HG02610 (cell line): Measurements from ENCODE around the gene RBL2.

ENCODE experiments used
- ATAC-seq: cut with Tn5 transposase; IDR thresholded peaks from one replicate; pipeline ENCODE4 v1.9.1; 2021; ENCODE audit warnings: mild to moderate bottlenecking, moderate library complexity; ENCODE audit not compliant: unreplicated experiment

The RBL2 gene

DNA sequence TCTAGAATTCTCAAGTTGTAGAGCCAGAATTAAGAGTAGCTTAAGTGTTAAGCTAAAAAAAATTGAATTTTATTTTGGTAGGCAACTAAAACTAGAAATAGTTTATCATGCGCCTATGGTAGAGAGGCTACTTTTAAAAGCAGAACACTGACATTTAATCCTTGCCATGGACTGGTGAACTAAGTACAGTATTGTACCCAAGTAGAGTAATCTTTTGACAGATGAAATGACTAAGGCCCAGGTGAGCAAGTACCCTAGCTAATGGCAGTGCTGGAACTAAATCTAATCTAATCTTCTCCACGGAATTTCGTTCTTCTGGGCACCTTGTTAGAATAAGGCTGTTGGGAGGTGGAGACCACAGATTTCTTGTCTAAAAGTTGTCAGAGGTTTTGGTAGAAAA lies 11.8 kb downstream of the RBL2 start:
- no peak for ATAC-seq

DNA sequence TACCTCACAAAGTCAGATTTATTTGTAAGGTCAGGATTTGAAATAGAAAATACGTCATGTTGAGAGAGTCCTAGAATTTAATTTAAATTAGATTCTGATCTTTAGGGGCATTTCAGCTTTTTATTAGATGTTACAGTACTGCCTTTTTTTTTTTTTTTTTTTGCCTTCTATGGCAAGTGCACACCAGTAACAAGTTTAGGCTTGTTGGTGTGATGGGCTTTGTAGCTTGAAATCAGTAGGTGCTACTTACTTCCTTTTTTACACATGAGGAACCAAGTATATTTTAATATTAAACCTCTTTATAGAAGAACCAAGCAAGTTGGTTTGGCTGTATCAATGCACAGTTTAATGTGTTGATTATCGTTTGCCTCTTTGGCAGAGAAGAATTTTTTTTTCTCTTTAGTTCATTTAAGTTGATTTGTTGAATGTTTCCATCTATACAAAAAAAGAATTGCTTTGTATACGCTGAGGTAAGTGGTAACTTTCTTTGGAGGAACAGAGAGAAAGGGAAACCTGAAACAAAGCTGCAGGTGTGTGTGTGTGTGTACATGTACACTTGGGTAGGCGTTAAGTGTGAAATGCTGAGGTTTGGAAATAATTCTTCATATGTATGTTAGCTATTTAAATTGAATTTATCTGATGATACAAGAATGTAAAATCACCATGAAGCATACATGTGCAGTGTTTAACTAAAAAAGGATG lies 15.7 kb downstream of the RBL2 start:
- ATAC-seq, result no peak

DNA sequence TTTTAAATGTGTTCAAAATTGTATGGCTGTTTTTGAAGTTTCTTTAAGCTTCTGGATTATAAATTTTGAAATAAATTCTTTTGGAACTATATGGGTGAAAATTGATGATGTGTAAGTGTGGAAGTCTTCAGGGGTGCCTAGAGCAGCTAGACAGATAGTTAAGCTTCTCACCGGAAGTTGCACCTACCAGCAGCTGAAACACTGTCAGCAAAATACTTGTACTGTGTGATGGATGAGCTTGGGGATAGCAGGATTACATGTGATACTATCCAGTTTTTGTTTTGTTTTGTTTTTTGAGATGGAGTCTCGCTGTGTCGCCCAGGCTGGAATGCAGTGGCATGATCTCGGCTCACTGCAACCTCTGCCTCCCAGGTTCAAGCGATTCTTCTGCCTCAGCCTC lies 19.7 kb downstream of the RBL2 start:
- ATAC-seq, result no peak

DNA sequence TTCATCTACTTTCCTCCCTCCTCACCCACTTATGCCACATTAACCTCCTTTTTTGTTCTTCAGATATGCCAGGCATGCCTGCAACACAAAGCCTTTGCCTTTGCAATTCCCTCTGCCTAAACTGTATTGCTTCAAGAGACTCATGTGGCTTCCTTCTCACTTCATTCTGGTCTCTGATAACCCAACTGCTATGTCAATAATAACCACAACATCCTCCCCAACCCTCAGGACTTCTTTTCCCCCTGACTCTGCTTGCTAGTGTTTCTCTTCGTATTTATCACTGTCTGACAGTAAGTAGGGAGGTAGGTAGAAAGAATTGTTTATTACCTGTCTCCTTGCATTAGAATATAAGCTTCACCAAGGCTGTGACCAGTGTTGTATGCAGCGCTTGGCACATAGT lies 22.4 kb downstream of the RBL2 start:
- ATAC-seq, result no peak

DNA sequence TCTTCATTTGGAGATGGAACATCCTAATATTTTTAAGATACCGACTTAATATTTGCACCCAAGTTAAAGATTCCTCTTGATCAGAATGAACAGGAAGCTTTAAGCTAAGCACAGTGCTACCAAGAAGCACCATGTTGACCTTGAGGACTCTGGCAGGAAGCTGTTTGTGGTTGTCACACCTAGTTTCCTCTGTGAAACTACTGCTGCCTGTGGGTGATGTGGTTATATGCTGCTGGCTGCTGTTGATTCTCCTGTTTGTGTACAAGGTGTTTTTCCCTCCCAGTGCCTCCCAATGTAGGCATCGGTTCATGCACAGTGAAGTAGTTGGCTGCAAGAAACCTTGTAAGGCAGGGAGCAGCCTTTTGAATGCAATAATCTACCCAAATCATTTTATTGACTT lies 23.4 kb downstream of the RBL2 start:
- ATAC-seq, result peak; percentile 100

DNA sequence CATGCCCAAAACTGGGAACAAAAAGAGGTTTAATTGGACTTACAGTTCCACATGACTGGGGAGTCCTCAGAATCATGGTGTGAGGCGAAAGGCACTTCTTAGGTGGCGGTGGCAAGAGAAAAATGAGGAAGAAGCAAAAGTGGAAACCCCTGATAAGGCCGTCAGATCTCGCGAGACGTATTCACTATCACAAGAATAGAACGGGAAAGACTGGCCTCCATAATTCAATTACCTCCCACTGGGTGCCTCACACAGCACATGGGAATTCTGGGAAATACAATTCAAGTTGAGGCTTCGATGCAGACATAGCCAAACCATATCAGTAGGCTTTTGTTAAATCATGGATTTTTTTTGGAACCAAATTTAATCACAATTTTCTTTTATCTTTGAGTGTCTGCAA lies 24.4 kb downstream of the RBL2 start:
- no peak for ATAC-seq

DNA sequence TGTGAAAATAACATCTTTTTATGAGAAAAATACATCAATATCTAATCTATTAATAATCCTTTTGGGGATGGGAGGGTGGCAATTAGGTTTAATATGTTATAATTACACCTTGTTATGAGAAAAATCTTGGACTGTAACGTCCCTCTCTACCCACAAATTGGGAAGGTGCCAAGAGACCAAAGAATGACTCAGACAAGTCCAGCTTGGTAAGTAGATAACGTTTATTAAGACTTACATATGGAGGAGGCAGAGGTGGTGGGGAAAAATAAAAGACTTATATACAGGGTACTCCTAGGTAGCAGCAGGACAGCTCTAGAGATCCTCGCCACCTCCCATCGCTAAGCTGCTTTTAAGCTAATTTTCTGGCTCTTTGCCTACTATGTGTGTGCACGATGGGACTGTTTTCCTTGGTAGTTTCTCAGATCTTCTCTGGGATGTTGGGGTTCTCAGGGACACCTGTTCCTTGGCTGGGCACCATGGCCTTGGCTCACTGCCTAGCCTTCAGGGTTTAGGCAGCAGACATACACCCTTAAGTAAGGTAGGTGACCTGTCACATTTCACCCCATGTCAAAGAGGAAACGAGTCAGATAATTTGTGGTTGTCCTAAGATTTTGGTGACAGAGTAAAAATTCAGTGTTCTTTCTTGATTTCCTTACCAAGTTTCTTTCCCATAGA lies 31.5 kb downstream of the RBL2 start:
- no peak for ATAC-seq

DNA sequence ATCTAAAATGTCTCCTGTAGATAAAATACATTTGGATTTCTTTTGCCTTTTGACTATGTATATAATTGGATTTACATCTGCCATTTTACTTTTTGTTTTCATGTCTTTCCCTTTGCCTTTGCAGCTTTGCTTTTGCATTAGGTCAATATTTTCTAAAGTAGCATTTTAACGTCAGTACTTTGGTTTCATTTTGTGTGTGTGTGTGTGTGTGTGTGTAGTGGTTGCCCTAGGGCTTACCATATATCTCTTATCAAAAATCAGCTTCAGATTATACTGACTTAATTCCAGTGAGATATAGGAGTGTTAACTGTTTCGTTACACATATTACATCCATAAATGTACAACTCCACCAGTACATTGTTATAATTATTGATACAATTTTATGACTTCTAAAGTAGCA lies 42.6 kb downstream of the RBL2 start:
- no peak for ATAC-seq

DNA sequence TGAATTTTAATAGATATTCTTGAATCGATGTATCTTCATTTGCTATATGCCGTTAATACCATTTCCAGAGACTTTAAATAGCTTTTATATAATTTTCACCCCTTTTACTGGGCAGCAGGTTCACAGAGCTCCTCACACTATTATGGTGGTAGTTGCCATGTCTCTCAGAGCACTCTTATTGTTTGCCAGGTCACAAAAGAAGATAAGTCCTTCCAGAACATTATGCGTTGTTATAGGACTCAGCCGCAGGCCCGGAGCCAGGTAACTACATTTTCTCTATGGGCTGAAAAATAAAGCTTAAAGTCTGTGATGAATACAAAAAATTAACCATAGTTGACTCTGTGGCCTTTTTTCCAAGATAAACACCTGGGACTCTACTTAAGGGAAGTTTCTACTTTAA lies 44.7 kb downstream of the RBL2 start:
- ATAC-seq, result no peak

DNA sequence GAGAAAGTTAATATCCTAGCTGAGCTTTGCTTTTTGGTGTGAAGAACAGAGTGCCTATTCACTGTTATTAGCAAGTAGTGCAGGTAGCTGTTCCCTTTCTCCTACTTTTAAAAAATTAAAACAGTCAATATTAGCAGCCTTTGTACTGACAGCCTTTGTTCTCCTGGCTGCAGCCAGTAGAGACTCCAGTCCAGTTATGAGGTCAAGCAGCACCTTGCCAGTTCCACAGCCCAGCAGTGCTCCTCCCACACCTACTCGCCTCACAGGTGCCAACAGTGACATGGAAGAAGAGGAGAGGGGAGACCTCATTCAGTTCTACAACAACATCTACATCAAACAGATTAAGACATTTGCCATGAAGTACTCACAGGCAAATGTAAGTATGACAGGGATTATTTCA lies 46.1 kb downstream of the RBL2 start:
- no peak for ATAC-seq

DNA sequence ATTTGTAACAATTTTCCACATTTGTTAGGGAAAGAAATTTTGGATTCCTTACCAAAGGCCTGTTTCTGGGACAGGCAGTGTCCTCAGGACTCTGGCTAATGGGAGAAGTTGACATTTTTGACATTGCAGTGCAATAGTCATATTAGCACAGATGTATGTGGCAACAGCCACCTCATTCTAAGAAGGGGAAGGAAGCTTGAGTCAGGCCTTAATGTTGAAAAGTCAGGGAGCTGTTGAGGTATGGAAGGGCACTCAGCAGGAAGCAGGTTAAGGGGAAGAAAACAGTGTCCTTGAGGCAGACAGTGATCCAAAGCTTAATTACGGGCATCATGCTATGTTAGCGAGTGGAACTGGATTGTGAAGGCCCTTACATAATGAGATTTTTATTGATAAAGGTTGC lies 47.9 kb downstream of the RBL2 start:
- ATAC-seq, result no peak

DNA sequence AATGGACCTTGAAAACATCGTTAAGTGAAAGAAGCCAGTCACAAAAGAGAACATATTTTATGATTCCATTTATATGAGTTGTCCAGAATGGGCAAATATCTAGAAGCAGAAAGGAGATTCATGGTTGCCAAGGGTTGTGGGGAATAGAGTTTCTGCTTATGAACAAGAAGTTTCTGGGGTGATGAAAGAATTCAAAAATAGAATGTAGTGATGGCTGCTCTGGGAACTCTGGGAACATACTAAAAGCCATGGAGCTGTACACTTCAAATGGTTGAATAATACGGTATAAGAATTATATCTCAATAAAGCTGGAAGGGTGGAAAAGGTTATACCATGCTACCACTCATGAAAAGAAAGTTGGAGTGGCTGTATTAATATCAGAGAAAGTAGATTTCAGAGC lies 50.3 kb downstream of the RBL2 start:
- no peak for ATAC-seq

DNA sequence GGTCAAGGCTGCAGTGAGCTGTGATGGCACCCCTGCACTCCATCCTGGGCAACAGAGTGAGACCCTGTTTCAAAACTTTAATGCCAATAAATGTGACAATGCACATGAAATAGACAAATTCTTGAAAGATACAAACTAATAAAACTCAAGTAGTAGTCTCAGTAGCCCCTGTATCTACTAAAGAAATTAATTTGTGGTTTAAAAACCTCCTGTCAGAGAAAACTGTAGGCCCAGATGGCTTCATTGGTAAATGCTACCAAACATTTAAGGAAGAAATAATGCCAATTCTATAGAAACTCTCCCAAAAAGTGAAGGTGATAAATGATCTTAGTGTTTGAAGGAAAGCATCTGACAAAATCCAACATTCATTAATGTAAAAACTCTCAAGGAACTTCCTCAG lies 52.0 kb downstream of the RBL2 start:
- ATAC-seq, result no peak

DNA sequence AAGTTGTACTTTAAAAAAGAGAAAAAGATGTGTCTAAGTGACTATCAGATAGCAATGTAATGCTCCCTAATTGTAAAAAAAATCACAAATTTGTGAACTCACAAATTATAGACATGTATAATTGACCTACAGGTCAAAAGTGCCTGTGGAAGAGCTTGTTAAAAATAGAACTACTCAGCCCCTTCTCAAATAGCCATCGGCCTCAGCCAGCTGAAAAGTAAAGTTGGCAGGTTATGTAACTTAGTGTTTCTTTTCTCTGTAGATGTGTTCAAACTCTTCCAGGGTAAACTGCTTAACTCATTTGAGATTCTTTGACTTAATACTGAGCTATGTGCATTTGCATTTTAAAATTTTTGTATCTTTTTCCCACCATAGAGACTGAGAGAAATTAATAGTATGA lies 55.5 kb downstream of the RBL2 start:
- ATAC-seq, result no peak

DNA sequence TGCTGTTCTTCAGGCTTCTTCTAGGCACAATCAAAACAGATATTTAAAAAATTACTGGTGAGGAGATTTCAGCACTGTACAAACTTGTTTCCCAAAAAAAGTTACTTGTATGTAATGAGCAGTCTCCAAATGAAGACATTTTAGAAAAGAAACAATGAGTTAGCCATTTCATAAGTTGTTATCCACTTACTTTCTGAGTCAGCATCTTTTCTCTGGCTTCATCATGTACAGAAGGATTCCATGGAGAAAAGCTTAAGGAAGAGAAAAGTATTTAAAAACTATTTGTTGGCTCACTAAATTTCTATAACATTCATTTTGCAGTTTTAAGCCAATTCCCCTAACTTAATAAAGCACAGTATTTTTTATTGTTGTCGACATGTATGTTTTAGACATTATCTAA lies 58.2 kb downstream of the RBL2 start:
- no peak for ATAC-seq

DNA sequence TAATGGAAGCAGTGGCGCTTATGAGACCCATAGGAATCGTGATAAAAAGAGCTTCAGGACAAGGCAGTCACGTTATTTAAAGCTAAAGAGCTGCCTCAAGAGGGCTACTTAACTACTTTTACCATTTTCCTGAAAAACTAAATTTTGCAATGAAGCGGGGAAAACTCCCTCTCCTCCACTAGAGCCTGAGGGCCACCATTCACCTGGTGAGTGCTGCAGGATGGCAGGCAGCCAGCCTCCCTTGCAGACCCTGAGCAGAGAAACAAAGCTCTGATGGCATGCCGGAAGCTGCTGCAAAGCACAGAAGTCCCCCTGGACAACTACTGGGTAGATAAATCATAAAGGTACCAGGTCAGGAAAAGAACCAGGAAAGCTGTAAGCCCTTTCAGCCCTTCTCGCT lies 60.4 kb downstream of the RBL2 start:
- ATAC-seq, result no peak

DNA sequence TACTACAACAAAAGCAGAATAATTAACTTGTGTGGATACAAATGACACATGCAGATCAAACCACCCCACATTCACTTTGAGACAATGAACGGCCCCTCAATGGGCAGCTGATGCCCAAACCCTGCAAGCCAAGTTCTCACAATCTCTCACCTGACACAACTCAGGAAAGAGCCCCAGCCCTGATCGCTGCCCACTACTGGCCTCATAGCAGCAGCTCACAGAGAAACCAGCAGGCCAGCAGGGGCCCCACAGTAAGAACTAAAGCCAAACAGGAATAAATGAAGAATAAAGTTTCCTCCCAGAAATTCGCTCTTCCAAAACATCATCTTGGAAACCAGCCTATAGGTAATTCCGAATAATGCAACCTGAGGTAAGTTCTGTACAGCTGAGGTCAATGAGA lies 61.1 kb downstream of the RBL2 start:
- no peak for ATAC-seq

DNA sequence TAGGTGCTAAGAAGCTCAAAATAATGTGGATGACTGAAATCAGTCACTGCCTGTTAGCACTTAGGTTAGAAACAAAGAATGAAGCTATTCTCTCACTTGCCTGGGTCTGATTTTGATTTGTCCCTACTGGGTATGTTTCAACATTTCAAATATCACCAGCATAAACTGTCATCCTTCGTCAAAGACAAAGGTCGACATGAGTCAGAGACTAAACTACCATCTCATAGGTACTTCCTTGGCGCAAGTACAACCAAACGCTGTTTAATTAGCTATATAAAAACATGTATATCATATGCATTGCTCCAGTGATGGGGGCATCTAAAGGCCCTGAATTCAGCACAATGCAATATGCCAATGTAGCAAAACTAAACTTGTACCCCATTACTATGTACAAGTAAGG lies 64.7 kb downstream of the RBL2 start:
- no peak for ATAC-seq

DNA sequence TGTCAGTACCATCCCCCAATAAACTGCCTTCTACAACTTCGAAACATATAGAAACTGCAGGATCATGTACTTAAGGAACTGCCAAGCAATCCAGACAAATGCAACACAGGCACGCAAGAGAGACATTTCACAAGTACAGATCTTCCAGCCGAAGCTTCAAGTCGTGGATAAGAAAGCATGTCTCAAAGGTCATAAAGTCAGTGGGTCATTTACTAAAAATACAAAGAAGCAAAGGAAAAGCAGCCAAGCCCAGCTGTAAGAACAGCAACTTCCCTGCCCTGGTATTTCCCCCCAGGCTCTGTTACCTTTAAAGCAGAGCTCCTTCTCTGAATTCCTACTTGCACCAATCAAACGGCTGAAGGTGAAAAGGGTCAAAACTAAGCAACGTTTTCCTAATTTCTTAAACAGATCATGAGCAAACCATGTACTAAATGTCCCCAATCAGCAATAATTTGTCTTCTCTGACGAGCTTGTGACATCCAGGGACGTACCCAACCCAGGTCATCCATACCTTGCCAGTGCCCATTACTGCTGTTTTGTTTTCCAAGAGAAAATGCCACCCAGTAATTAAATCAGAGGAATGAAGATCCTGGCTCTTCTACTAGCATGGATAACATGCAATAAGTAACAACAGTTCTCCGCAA lies 67.1 kb downstream of the RBL2 start:
- ATAC-seq, result no peak

DNA sequence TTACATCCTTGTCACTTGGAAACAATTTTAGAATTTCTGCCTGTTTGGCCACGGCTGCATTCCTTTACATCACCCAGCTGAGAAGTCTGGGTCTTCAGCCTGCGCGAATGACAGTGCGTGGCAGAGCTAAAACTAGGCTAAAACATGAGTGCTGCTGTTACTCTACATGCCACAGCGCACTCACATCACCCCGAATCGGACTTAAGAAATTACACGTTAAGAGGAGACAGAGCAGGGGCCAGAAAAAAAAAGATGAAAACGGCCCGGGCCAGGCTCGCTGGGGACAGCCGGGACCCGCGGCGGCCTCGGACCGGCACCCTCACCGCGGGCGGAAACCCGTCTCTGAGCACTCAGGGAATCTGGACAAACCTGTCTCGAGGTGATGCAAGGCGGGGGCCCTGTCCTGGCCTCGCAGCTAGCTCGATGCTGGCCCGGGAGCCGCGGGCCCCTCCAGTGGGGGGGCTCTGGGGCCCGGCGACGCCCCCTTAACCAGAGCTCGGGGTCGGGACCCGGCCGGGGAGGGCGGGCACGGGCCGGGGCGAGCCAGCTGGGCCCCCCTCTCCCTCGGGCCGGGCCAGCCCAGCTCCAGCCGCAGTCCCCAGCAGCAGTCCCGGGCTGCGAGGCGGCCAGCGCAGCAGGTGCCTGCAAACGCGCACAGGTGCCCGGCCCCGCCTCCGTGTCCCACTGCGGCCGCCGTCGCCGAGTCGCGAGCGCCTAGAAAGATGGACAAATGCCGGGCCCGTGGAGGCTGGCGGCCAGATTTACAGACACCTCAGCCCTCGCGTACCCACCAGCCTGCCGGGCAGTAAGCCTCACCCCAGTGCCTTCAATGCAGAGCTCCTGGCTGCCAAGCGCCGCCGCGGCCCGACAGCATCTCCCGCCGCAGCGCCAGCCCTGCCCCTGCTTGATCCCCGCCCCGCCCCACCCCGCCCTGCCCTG lies 68.3 kb downstream of the RBL2 start, which contains the start of gene AKTIP:
AKTIP (minus strand) TSS at position 879 of the 939 bp plus-strand sequence. CDS start 2,950 bp downstream, outside the sequence.
- peak; percentile 16 for ATAC-seq

DNA sequence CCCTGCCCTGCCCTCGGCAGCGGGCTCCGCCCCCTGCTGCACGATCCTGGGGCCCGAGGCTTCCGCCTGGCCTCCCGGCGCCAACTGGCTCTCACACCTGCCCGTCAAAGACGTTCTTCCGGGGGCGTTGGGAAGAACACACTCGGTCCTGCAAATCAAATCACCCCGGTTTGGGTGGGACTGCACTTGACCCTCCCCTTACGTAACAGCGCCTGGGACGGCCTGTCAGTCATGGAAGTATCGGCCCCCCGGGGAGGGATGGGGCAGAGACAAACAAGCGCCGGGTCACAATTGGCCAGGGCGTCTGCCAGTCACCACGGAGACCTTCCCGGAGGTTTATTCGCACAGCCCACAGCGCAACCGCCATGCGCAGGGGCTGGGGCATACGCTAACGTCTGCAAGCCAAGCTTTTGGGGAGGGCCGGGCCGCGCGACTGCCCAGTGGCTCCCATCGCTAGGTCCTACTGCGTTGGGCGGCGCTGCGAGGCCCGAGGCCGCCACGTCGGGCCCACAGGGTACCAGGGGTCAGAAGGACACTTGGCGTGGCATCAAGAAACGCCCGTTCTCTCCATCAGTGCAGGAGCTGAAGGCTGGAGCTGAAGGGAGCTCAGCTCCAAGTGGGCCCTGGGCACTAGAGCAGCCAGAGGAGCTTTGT lies 69.1 kb downstream of the RBL2 start:
- peak; percentile 97 for ATAC-seq
